Lower leg skin (tissue), 4 donors: Measurements from ENCODE around the gene GATM. TPM values are rescaled to one million over a fixed set of nuclear protein-coding genes. Genes with fewer than 3 reads are reported as not detected.

Experiments used
- DNase-seq, 2 donors: peaks; one replicate each; pipeline ENCODE4 v3.0.0-alpha.2; 2019; ENCODE audit warnings: low spot score in 2 of 2
- H3K4me3 ChIP-seq: fragments of 200-600 bp; sonication (generic); 2 replicates; pipeline ENCODE4 v1.5.1; 2017; ENCODE audit warnings: mild to moderate bottlenecking, low read depth; ENCODE audit not compliant: poor library complexity, severe bottlenecking
- CTCF ChIP-seq, 3 donors: fragments of 450-650 bp; IDR thresholded peaks; one replicate each; pipeline ENCODE4 v1.5.1; 2016; ENCODE audit warnings: antibody characterized with exemption in 3 of 3, mild to moderate bottlenecking in 3 of 3, moderate library complexity in 2 of 3
- POLR2A ChIP-seq, 2 donors: fragments of 450-650 bp; IDR thresholded peaks; one replicate each; pipeline ENCODE4 v1.6.1; 2016 to 2017; ENCODE audit warnings: antibody characterized with exemption in 2 of 2, mild to moderate bottlenecking in 1 of 2, moderate library complexity in 1 of 2
- WGBS, 2 donors: methylation state at CpG; one replicate each; pipeline ENCODE4 v1.1.5; 2018; 5-methylcytosine and 5-hydroxymethylcytosine counted together
- intact Hi-C: fragments of 100-400 bp; cut with DNase I; formaldehyde crosslinking; loops from one replicate; pipeline ENCODE4 v1.15.0; 2023; ENCODE audit warnings: low total_unique reads
- total RNA-seq, 4 donors: library from RNA; depleted of rRNA; stranded (reverse); fragments of >200 nt; gene quantifications; one replicate each; pipeline ENCODE4 v1.1.0, GENCODE V29; 2016

The GATM gene
- total RNA-seq, 4 donors from 2014 or later, result 120 to 178 (median 159) TPM

- no peak overlapping the region for H3K4me3 ChIP-seq
- TF ChIP-seq CTCF (IDR thresholded peaks at IDR 0.05), result no peak
- TF ChIP-seq POLR2A (IDR thresholded peaks at IDR 0.05), result no peak
- intact Hi-C loops, result no loop called here
- WGBS, 2 donors, result 45 to 55% methylated on average over 3 of the region's 3 CpGs
- DNase-seq, result no peak
These were observed 15.5 kb upstream of the GATM start for GRCh38 chr15:45393851-45394250.

- intact Hi-C loops, result no loop called here
- TF ChIP-seq CTCF (IDR thresholded peaks at IDR 0.05) (no peak), POLR2A (IDR thresholded peaks at IDR 0.05) (no peak)
- no peak overlapping the region for H3K4me3 ChIP-seq
- DNase-seq, result no peak
These were observed 14.2 kb upstream of the GATM start for GRCh38 chr15:45392584-45392855.

- intact Hi-C loops, result no loop called here
- no peak overlapping the region for H3K4me3 ChIP-seq
- WGBS, 2 donors, result 26 to 44% methylated on average over 7 of the region's 7 CpGs
- no peak for DNase-seq
- no peak for TF ChIP-seq POLR2A (IDR thresholded peaks at IDR 0.05)
- TF ChIP-seq CTCF (IDR thresholded peaks at IDR 0.05), result no peak
These were observed 13.6 kb upstream of the GATM start for GRCh38 chr15:45391746-45392583.

GRCh38 chr15:45389351-45389750, 11.0 kb upstream of the GATM start:
- DNase-seq, result no peak
- intact Hi-C loops, result no loop called here
- no peak overlapping the region for H3K4me3 ChIP-seq
- TF ChIP-seq POLR2A (IDR thresholded peaks at IDR 0.05), result no peak
- no peak for TF ChIP-seq CTCF (IDR thresholded peaks at IDR 0.05)

GRCh38 chr15:45387380-45388007, 9.2 kb upstream of the GATM start:
- 24 to 33% methylated on average over 1 of the region's 1 CpG for WGBS, 2 donors
- no peak overlapping the region for H3K4me3 ChIP-seq
- no peak for DNase-seq
- TF ChIP-seq POLR2A (IDR thresholded peaks at IDR 0.05) (no peak), CTCF (IDR thresholded peaks at IDR 0.05) (no peak)
- intact Hi-C loops, result no loop called here

GRCh38 chr15:45386974-45387373, 8.6 kb upstream of the GATM start:
- intact Hi-C loops, result no loop called here
- TF ChIP-seq POLR2A (IDR thresholded peaks at IDR 0.05) (no peak), CTCF (IDR thresholded peaks at IDR 0.05) (no peak)
- WGBS, 2 donors, result 53 to 69% methylated on average over 1 of the region's 1 CpG
- DNase-seq, result no peak
- H3K4me3 ChIP-seq, result no peak overlapping the region
